NCI-H146 treated with DMSO at 0.1 percent for 48 hours (cell line): ENCODE data around the gene DNAJC7.
"Not testable (repeated sequence)": the region's sequence is repeated elsewhere in the genome, so short reads cannot be mapped to it uniquely, and the experiment has no call there.

Source experiments
- DNase-seq: peaks from one replicate; lab custom pipeline; 2025; ENCODE audit not compliant: unreplicated experiment; lab: John Stamatoyannopoulos, UW

Gene DNAJC7

DNA sequence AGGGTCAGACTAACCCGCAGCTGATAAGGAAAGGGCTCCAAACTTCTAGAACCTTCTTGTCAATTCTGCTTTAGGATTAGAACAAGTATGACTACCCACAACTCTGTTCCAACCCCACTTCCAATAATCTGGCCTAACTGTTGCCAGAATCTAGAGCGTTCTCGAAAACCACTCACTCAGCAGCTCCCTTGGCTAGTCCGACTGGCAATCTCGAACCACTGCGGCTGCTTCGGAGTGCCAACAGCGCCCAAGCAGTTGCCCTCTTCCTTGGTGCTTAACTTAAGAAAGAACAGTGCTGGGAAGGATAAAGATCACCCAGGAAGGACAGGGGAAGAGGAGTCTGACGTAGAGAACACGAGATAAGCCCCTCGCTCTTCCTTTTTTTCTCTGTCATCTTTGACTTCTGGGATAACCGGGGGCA lies 818 bp downstream of the DNAJC7 start:
- no peak for DNase-seq

DNA sequence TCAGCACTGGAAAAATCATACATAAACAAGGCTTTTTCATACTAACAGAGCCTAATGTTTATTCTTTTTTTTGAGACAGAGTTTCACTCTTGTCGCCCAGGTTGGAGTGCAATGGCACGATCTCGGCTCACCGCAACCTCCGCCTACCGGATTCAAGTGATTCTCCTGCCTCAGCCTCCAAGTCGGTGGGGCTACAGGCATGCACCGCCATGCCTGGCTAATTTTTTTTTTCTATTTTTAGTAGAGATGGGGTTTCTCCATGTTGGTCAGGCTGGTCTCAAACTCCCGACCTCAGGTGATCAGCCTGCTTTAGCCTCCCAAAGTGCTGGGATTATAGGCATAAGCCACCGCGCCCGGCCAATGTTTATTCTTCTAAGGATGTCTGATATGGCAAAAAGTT lies 3.5 kb downstream of the DNAJC7 start:
- not testable (repeated sequence) for DNase-seq

DNA sequence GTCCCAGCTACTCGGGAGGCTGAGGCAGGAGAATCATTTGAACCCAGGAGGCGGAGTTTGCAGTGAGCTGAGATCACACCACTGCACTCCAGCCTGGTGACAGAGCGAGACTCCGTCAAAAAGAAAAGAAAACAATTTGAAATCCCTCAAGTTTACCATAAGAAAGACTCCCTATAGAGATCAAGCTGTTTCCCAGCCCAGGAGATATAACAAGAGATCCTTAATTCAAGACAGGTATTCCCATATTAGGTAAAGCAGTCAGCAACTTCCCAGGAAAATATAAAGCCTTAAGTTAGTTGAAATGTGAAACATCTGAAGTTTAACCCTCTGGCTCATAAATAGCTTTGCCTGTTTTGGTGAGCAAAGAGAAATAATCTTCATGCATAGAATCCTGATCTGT lies 4.9 kb downstream of the DNAJC7 start:
- DNase-seq: not testable (repeated sequence)

DNA sequence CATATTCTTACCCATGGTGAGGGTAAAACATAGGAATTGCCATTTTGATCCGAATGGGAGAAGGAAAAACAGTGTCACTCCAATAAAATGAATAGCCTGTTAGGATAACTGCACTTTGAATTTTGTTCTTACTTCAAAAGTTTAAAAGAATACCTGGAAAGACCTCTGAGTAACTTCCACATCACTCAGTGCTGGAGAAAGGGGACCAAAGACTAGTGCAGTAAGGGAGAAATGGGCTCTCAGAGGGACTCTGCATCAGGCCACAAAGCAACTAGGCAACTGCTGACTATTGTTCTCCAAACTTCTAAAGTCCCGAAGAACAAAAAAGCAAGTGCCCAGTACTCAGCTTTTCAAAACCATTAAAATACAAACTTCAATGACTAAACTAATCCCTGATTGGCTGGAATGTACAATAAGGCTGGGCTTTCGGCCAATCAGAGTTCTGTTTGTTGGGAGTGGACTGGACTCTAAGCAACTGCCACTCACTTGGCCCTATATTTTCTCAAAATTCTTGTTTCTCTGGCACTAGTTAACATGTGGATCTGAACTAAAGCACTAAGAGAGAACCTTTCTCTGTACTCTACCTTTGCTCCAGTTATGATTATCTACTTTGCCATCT lies 6.2 kb downstream of the DNAJC7 start:
- no peak for DNase-seq

DNA sequence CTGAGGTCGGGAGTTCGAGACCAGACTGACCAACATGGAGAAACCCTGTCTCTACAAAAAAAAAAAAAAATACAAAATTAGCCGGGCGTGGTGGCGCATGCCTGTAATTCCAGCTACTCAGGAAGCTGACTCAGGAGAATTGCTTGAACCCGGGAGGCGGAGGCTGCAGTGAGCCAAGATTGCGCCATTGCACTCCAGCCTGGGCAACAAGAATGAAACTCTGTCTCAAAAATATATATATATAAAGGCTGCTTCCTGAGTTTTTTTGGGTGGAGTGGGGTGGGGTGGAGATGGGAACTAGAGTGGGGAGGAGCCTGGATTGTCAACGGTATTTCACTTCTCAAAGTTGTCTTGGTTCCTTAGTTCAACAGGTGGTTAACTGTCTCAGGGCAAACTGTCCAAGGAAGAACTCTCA lies 7.0 kb downstream of the DNAJC7 start:
- not testable (repeated sequence) for DNase-seq

DNA sequence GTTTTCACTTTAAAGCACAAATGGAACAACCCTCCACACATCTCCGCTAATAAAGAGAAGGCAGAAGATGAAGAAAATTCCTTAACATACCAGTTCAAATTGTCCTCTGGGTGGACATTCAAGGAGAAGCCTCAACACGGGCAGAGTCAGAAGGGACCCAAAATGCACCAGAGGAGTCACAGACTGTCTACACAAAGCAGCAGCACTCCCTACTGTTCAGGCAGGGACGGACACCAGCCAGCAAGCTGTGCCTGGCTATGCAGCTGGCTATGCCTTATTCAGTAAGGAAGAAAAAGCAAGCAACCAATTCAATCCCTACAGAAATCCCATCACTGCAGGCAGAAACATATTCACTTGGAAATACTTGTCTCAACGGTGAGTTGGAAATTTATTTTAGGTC lies 8.1 kb downstream of the DNAJC7 start:
- DNase-seq: no peak

DNA sequence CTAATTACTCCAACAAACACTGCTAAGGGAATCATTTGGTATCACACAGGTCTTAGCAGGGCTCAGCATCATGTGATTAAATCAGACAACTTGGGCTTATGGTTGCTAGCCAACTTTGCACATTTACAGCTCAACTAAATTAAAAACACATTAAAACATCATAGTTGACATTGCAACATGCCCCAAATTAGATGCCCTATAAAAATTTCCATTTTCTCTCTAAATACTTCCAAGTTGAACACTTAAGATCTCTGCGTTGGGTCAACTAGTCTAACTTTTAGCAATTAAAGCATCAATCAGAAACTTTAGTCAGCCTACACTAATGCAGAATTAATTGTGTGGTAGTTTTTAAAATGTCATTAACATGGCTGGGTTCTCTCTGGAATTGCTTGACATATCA lies 12.1 kb downstream of the DNAJC7 start:
- DNase-seq: no peak

DNA sequence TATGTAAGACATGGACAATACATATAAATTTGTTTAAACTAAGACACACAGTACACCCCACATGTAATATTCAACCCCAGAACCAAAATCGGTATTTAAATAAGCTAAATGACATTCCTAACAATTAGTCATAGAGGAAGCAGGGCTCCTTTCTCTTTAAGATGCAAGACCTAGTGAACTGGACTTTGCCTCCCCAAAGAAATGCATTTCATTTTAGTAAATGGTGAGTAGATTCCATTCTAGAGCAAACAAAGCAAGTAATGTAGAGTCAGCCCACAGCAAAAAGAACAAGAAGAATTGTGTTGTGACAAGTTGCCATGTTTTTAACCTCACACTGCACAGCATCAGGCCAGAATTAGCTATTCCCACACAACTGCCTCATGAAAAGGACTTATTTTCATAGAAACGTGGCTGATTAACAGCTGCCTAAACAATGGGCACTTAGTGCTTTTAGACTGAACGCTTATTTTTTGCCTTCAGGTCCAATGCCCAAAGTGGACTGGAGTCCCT lies 14.4 kb downstream of the DNAJC7 start:
- no peak for DNase-seq

DNA sequence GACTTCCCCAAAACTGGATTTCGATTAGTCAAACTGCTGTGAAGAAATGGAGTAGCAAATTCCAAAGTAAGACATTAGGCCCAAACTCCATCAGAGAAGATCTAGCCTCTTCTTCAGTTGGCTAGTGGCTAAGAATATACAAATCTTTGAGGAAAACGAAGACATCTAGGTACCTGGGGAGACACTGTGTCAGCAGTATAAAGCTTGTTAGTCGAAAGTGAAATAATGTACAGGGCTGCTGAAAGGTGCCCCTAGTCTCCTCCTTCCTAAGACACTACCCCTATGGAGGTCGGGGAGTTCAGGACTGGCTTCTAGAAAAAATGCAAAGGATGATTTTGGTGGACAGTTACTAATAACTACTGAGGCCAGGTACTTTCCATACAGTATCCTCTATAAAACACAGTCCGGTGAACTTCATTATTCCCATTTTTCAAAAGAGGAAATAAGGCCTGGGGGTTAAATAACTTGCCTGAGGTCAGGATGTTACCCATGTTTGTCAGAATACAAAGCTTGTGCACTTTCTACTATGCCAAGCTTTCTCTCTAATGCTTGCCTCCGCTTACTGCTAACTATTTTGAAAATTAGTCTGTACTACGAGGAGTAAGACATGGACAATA lies 15.0 kb downstream of the DNAJC7 start:
- no peak for DNase-seq

DNA sequence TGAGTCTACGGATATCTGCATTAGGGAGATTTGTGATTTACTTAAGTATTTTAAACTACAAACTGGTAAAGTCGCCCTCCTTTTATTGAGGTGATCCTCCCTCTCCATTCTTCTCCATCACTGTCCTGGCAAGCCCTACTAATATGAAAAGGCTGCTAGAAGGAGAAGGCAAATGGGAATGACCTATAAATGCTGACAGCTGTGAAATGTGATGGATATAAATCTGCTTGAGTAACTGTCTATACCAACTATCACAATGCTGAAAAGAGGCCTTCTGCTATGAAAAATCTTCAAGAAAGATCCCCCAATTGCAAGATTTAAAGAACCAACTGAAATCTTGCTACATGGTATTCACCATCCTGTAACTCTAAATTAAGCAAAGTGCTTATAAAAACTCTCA lies 15.5 kb downstream of the DNAJC7 start:
- DNase-seq: no peak

DNA sequence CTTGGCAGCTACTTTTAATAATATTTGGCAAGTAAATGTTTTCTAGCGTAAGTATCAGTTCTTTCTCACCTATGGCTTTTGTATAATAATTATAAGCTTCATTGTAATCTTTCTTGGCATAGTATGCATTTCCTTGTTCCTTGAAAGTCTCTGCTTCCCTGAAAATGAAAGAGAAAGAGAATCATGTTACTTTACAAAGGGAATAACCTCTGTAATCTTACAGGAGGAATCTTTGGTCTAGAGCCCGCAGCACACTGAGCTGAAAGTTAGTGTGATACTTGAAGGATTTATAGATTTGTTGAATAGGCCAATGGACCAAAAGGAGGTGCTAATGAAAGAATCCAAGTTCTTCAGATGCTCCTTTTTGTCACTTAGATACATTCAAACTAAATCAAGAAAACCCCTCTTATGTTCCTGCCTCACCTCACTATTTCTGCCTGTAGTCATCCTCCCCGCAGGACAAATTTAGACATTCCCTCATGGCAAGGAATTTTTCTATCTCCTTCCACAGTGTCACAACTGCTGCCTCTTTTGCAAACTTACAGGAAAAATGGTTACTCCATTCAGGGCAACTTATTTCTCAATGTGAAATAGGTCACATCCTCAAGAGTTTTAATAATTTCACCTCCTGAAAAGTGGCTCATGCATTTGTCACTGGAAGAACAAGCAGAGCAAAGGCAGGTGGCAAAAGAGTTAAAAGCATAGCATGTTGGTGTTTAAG lies 16.7 kb downstream of the DNAJC7 start:
- DNase-seq: no peak

DNA sequence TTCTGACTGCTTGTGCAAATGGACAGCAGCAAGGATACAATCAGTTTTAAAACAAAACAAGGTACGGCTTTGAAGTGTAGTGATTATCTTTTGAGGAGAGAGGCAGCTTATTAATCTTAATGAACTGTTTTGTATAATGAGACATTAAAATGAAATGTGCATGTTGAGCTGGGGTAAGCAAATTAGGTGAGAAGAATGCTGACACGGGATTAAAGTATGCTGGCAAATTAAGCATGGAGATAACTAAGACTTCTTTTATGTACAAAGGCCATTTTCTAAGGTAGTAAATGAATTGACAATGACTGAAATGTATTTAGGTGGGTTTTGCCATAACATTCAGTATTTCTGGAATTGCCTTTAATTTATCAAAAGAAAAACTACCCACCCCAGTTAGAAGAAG lies 18.7 kb downstream of the DNAJC7 start:
- DNase-seq: no peak

DNA sequence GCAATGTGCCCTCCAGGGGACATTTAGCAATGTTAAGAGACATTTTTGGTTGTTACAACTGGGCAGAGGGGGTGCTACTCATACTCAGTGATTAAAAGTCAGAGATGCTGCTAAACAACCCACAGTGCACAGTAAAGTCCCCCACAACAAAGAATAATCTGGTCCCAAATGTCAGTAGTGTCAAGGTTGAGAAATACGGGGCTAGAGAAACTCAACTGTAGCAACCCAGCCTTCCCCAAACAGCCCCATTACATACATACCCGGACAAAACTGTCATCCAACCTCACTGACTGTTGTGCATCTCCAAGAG lies 20.4 kb downstream of the DNAJC7 start:
- no peak for DNase-seq

DNA sequence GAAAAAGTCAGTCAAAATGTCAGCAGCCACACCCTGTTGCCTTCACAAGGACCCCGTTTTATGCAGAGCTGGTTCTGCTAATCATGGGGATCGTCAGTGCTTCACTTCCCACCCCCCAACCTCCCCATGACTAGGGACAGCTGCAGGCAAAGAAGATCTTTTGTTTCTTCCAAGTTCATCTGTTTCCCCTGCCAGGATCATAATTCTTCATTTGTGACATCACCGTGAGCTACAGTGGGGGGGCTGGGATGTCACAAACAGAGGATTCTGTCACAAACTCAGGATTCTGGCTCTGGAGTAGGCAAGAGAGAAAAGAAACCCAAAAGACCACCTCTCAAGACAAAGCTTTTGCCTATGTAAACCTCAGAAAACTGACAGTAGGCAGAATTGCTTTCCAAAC lies 24.7 kb downstream of the DNAJC7 start:
- no peak for DNase-seq

DNA sequence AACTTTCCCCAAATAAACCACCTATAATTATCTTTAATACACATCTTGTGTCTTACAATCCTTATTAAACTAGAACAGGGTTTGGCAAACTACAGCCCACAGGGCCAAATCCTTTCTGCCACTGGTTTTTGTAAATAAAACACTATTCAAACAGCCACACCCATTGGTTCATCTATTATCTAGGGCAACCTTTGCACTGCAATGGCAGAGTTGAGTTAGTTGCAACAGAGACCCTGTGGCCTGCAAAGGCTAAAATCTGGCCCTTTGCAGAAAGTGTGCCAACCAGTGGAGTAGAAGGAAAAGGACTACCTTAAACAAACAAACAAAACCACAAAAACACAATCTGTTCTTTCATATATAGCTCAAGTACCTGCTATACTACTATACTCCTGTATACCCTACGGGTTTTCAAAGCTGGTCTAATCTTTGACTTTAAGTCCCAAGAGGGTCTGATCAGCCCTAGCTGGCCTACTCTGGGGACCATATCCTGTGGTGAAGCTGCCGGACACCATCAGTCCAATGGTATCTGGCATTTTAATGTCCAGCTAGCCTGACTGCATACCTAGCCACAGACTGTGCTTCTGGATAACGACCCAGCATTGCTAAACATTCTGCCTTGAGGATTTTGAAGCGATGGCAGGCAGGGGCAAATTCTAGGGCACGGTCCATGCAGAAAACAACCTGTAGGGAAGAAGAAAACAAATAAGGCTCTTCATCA lies 27.4 kb downstream of the DNAJC7 start:
- no peak for DNase-seq

DNA sequence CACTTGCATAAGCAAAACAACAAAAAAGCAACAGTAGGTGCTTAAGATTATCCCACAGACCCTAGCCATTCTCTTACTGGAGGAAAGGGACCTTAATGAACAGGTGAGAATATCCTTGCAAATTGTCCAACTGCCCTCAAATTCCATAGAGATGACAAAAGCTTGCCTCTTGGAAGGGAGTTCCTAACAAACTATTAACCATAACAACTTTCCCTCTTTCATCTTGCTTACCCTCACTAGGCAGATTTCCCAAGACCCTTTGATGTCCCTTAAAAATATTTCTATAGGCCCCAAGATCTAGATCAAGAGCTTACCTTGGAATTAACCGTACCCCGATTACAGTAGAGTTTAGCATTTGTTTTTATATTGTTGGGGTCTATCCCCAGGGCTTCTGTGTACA lies 28.8 kb downstream of the DNAJC7 start:
- no peak for DNase-seq

DNA sequence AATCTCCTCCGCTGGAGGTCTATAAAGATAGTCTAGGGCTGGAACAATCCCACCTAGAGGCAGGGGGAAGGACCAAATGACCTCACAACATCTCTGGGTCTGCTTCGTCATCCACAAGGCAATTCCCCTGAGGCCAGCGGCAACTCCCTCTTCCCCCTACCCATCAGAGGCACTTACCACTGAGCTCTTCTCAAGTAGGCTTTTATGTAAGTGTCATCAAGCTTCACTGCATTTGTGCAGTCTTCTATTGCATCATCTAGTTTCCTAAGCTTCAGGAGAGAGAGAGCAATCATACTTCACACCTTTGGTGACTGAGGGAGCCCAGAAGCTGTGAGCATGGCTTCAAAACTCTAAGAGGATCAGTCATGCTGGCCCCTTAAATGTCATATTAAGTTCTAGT lies 29.6 kb downstream of the DNAJC7 start:
- no peak for DNase-seq

DNA sequence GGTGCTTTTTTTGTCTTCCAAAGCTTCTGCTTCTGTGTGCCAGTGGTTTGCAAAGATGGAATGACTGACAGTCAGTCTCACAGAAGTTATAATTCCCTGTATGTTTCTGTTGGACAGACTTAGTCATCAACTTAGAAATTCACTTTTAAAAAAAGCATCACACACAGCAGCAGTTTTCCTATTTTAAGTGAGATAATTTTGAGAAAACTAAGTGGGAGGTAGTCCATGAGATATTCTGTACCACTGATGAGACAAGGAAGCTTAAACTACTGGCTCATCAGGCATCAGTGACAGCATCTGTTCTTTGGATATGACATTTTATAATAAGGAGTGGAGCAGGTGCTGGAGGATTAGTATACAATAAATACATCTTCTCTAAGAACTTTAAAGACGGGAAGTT lies 30.6 kb downstream of the DNAJC7 start:
- DNase-seq: no peak

DNA sequence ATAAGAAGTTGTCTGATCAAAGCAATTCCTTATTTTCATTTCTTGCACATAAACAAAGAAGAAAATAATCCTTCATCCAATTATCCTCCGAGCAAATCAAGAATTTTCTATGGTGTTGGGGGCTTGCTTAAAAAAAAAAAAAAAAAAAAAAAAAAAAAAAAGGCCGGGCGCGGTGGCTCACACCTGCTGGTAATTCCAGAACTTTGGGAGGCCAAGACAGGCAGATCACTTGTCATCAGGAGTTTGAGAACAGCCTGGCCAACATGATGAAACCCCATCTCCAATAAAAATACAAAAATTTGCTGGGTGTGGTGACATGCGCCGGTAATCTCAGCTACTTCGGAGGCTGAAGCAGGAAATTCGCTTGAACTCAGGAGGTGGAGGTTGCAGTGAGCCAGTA lies 31.3 kb downstream of the DNAJC7 start:
- no peak for DNase-seq

DNA sequence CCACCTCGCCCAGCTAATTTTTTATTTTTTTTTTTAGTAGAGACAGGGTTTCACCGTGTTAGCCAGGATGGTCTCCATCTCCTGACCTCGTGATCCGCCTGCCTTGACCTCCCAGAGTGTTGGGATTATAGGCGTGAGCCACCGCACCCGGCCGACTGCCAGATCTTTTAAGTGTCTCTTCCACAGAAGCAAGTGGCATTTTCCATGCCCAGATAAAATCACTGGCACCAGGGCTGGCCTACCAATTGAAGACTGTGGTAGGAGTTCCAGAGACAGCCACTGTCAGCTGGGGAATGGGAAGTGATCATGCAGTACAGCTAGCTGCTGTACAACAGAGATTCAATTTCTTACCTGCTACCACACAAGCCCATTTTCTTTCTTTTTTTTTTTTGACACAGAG lies 32.8 kb downstream of the DNAJC7 start:
- no peak for DNase-seq

DNA sequence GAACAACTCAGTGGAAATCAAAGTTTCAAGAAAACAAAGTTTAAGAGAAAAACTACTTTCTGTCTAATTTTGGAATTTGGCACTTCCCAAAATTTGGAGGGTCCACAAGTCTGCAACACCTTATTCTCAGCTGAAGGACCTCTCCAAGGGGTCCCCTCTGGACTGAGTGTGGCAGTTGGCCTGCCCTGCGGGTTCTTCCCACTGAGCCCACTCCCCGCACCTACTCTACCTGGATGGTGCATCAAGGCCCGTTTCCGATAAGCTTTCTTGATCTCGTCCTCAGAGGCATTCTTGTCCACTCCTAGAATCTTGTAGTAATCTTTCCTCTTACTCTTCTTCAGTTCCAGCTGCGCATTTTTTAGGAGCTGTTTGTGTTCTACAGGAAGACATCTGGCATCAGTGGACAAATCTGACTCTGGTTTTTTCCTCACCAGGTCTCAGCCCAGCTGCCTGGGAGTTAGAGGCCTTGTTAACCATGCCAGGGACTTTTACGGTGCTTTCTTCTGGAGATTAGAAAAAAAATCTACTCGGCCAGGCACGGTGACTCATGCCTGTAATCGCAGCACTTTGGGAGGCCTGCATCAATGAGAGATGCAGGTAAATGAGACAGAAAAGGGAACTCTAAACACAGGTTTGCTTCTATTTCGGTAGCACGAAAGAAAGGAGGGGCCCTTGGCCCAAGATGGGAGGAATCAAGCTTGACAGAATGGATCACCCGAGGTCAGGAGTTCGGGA lies 35.0 kb downstream of the DNAJC7 start:
- no peak for DNase-seq
